ENCODE results near the gene P2RY2. TPM values are rescaled to one million over a fixed set of nuclear protein-coding genes. Genes with fewer than 3 reads are reported as not detected.

P2RY2 gene
- total RNA-seq, 1 experiment from 2014 or later, result 1.2 TPM

GRCh38 chr11:73221996-73222395, 3.9 kb downstream of the P2RY2 start (continued):
- TF ChIP-seq KAT7 (CRISPR knock-in tag; IDR thresholded peaks at IDR 0.05; ENCODE audit: borderline replicate concordance), result no peak
- TF ChIP-seq ELF4 (CRISPR knock-in tag; IDR thresholded peaks at IDR 0.05; ENCODE audit: low read depth), result no peak
- no peak for TF ChIP-seq RORB (CRISPR knock-in tag; IDR thresholded peaks at IDR 0.05)
- no peak for TF ChIP-seq ZNF671 (CRISPR knock-in tag; IDR thresholded peaks at IDR 0.05)

DNA sequence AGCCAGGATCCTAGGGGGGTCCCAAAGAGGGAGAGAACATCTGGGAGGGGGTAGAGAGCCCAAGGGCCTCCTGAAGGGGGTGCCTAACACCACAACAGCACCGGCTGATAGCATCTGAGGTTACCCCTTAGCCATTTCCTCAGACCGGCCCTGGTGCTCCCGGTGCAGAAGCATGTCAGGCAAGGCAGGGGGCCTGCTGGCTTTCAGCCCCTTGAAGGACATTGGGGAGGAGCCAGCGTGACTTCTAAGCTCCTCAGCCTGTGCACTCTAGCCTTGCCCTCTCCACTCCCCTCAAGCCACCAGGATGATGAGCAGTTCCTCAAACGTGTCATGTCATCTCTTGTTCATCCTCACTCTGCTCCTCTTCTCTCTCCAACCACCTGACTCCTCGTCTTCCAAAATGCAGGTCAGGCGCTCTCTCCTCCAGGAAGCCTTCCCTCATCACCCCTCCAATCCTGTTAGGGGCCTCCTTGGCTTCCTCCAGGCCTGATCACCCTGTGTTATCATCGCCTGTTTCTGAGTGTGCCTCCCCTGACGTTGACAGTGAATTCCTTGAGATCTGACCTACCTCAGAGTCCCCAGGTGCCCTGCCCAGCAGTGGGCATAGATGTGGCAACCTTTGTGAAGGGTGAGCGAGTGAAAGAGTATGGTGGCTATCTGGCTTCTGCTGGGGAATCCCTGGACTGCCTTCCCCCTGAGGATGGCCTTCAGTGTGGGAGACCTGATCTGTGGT, 6.1 kb downstream of the P2RY2 start:
- TF ChIP-seq ATF1 (CRISPR knock-in tag; IDR thresholded peaks at IDR 0.05), result no peak
- TF ChIP-seq, protein P1, sequence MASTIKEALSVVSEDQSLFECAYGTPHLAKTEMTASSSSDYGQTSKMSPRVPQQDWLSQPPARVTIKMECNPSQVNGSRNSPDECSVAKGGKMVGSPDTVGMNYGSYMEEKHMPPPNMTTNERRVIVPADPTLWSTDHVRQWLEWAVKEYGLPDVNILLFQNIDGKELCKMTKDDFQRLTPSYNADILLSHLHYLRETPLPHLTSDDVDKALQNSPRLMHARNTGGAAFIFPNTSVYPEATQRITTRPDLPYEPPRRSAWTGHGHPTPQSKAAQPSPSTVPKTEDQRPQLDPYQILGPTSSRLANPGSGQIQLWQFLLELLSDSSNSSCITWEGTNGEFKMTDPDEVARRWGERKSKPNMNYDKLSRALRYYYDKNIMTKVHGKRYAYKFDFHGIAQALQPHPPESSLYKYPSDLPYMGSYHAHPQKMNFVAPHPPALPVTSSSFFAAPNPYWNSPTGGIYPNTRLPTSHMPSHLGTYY (CRISPR knock-in tag; IDR thresholded peaks at IDR 0.05), result no peak
- TF ChIP-seq, protein P2, sequence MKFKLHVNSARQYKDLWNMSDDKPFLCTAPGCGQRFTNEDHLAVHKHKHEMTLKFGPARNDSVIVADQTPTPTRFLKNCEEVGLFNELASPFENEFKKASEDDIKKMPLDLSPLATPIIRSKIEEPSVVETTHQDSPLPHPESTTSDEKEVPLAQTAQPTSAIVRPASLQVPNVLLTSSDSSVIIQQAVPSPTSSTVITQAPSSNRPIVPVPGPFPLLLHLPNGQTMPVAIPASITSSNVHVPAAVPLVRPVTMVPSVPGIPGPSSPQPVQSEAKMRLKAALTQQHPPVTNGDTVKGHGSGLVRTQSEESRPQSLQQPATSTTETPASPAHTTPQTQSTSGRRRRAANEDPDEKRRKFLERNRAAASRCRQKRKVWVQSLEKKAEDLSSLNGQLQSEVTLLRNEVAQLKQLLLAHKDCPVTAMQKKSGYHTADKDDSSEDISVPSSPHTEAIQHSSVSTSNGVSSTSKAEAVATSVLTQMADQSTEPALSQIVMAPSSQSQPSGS (CRISPR knock-in tag; IDR thresholded peaks at IDR 0.05; ENCODE audit: borderline replicate concordance, low read depth), result no peak
- no peak for TF ChIP-seq ZNF317 (CRISPR knock-in tag; IDR thresholded peaks at IDR 0.05; ENCODE audit: borderline replicate concordance, low read depth)
- no peak for TF ChIP-seq CTCF (IDR thresholded peaks at IDR 0.05)
- TF ChIP-seq RELA (CRISPR knock-in tag; IDR thresholded peaks at IDR 0.05; ENCODE audit: borderline replicate concordance), result no peak
- TF ChIP-seq, protein P3, sequence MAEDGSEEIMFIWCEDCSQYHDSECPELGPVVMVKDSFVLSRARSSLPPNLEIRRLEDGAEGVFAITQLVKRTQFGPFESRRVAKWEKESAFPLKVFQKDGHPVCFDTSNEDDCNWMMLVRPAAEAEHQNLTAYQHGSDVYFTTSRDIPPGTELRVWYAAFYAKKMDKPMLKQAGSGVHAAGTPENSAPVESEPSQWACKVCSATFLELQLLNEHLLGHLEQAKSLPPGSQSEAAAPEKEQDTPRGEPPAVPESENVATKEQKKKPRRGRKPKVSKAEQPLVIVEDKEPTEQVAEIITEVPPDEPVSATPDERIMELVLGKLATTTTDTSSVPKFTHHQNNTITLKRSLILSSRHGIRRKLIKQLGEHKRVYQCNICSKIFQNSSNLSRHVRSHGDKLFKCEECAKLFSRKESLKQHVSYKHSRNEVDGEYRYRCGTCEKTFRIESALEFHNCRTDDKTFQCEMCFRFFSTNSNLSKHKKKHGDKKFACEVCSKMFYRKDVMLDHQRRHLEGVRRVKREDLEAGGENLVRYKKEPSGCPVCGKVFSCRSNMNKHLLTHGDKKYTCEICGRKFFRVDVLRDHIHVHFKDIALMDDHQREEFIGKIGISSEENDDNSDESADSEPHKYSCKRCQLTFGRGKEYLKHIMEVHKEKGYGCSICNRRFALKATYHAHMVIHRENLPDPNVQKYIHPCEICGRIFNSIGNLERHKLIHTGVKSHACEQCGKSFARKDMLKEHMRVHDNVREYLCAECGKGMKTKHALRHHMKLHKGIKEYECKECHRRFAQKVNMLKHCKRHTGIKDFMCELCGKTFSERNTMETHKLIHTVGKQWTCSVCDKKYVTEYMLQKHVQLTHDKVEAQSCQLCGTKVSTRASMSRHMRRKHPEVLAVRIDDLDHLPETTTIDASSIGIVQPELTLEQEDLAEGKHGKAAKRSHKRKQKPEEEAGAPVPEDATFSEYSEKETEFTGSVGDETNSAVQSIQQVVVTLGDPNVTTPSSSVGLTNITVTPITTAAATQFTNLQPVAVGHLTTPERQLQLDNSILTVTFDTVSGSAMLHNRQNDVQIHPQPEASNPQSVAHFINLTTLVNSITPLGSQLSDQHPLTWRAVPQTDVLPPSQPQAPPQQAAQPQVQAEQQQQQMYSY (CRISPR knock-in tag; IDR thresholded peaks at IDR 0.05), result no peak
- no peak for TF ChIP-seq TP53 (CRISPR knock-in tag; IDR thresholded peaks at IDR 0.05)
- no peak for TF ChIP-seq ZNF121 (CRISPR knock-in tag; IDR thresholded peaks at IDR 0.05)
- no peak for TF ChIP-seq SMAD4 (CRISPR knock-in tag; IDR thresholded peaks at IDR 0.05)
- TF ChIP-seq GRHL2 (CRISPR knock-in tag; IDR thresholded peaks at IDR 0.05; ENCODE audit: insufficient replicate concordance, severe bottlenecking), result no peak
- no peak for TF ChIP-seq IRF2 (CRISPR knock-in tag; IDR thresholded peaks at IDR 0.05; ENCODE audit: borderline replicate concordance, low read depth)

More for the DNA sequence above, 6.1 kb downstream of the P2RY2 start:
- H3K4me1 Mint-ChIP-seq, result peaks cover 19% of the 10 kb centered on the region
- H3K27ac Mint-ChIP-seq, result no peak overlapping the region
- ChIA-PET POLR2A (no interaction called here), CTCF (interaction anchor here (1.1 to 2.2 kb wide), 2 partner anchors 12 to 42 kb away, joined by 3 to 11 read pairs; no protein-coding TSS in a partner anchor)
- no peaks in the 10 kb centered on the region for H3K36me3 Mint-ChIP-seq
- H3K4me3 Mint-ChIP-seq, result no peak overlapping the region
- DNase-seq (ENCODE audit: low spot score), result no peak
- peaks cover 30% of the 10 kb centered on the region for H3K27me3 Mint-ChIP-seq (ENCODE audit: low read depth)
- no peaks in the 10 kb centered on the region for H3K9me3 Mint-ChIP-seq
- ATAC-seq, result no peak

All from WTC11 (cell line).